GM12878 (cell line): ENCODE measurements around the gene SLC12A6. TPM values are rescaled to one million over a fixed set of nuclear protein-coding genes. Genes with fewer than 3 reads are reported as not detected.

Experiments
- ATAC-seq: fragments of 200-7000 bp; cut with Tn5 transposase; 3 replicates; pipeline ENCODE4 v1.9.1; 2020; ENCODE audit warnings: mild to moderate bottlenecking, moderate library complexity
- BruUV-seq: library from RNA; stranded (reverse); fragments of 400-500 nt; replicated peaks from 2 replicates; lab custom pipeline; 2021; lab: Mats Ljungman, UMichigan
- CTCF ChIA-PET: fragments of 300-600 bp; sonication (Branson Sonifier 250); formaldehyde crosslinking; extraction: SDS; loops from one replicate; lab custom pipeline; 2021; ENCODE audit warnings: inconsistent platforms; lab: Yijun Ruan, JAX
- POLR2A ChIA-PET: fragments of 350-600 bp; formaldehyde crosslinking; extraction: SDS; loops from one replicate; lab custom pipeline; 2021; ENCODE audit warnings: inconsistent platforms; lab: Charles Lee
- RAD21 ChIA-PET: fragments of 300-600 bp; sonication (Branson Sonifier 250); formaldehyde crosslinking; loops from one replicate; lab custom pipeline; 2023; ENCODE audit warnings: antibody characterized with exemption; ENCODE audit not compliant: unreplicated experiment; lab: Charles Lee
- SMC1A ChIA-PET: fragments of 300-600 bp; sonication (Branson Sonifier 250); formaldehyde crosslinking; loops from one replicate; lab custom pipeline; 2023; ENCODE audit not compliant: unreplicated experiment, uncharacterized antibody; lab: Charles Lee
- DNase-seq: peaks from one replicate; pipeline ENCODE4 v3.0.0-alpha.2; 2011; ENCODE audit warnings: low read depth, low spot score
- FAIRE-seq: peaks from 3 replicates; lab custom pipeline; 2011; peaks lifted over from hg19 to GRCh38; lab: Jason Lieb, UNC
- H2AFZ ChIP-seq: 2 replicates; pipeline ENCODE4 v1.6.0; 2011; ENCODE audit warnings: low read depth, low read length, control low read depth; ENCODE audit not compliant: control insufficient read depth
- H3K27ac ChIP-seq: 2 replicates; pipeline ENCODE4 v1.5.1; 2011; ENCODE audit warnings: control low read depth; ENCODE audit not compliant: control insufficient read depth, insufficient read depth
- H3K27me3 ChIP-seq, 2 experiments: replicated peaks in 1 of 2; 2 replicates each; pipeline versions ENCODE4 v1.6.0 to v1.6.1; 2011; ENCODE audit warnings: low read length in 1 of 2; ENCODE audit not compliant: control insufficient read depth in 2 of 2, insufficient read depth in 2 of 2
- H3K36me3 ChIP-seq, 2 experiments: 2 replicates each; pipeline ENCODE4 v1.5.1; 2011; ENCODE audit warnings: low read length in 1 of 2; ENCODE audit not compliant: control insufficient read depth in 2 of 2, insufficient read depth in 2 of 2
- H3K4me1 ChIP-seq: 2 replicates; pipeline ENCODE4 v1.6.1; 2011; ENCODE audit warnings: mild to moderate bottlenecking, low read length, moderate library complexity, mixed read lengths; ENCODE audit not compliant: control insufficient read depth, insufficient read depth
- H3K4me2 ChIP-seq: 2 replicates; pipeline ENCODE4 v1.6.0; 2011; ENCODE audit warnings: control low read depth; ENCODE audit not compliant: control insufficient read depth, insufficient read depth
- H3K4me3 ChIP-seq: fragments of 200-600 bp; sonication (generic); 2 replicates; pipeline ENCODE4 v1.5.1; 2016
- H3K79me2 ChIP-seq: 2 replicates; pipeline ENCODE4 v1.6.0; 2011; ENCODE audit warnings: low read length; ENCODE audit not compliant: control insufficient read depth, insufficient read depth
- H3K9ac ChIP-seq: 2 replicates; pipeline ENCODE4 v1.8.0; 2011; ENCODE audit warnings: low read length, control low read depth, mixed read lengths; ENCODE audit not compliant: control insufficient read depth, insufficient read depth
- H3K9me3 ChIP-seq: replicated peaks from 3 replicates; pipeline ENCODE4 v1.5.1; 2011; ENCODE audit warnings: mild to moderate bottlenecking, low read length; ENCODE audit not compliant: control insufficient read depth, insufficient read depth
- H4K20me1 ChIP-seq: 2 replicates; pipeline ENCODE4 v1.6.0; 2011; ENCODE audit not compliant: control insufficient read depth, insufficient read depth
- ATF7 ChIP-seq: fragments of 450-650 bp; IDR thresholded peaks from 2 replicates; pipeline ENCODE4 v1.6.1; 2016; ENCODE audit warnings: low read depth, mild to moderate bottlenecking
- BCL3 ChIP-seq: IDR thresholded peaks from 2 replicates; pipeline ENCODE4 v1.6.1; 2011; ENCODE audit warnings: borderline replicate concordance, low read depth, mild to moderate bottlenecking, moderate library complexity, low read length; ENCODE audit not compliant: insufficient read depth, poor library complexity, severe bottlenecking
- CREM ChIP-seq: IDR thresholded peaks from 2 replicates; pipeline ENCODE4 v1.6.1; 2014; ENCODE audit warnings: antibody characterized with exemption, low read depth
- EZH2 ChIP-seq: IDR thresholded peaks from 2 replicates; pipeline ENCODE4 v1.6.1; 2012; ENCODE audit warnings: low read depth, mild to moderate bottlenecking, control low read depth, inconsistent platforms, low read length, borderline replicate concordance; ENCODE audit not compliant: control insufficient read depth
- HDGF ChIP-seq: fragments of 450-650 bp; IDR thresholded peaks from 2 replicates; pipeline ENCODE4 v1.6.1; 2016; ENCODE audit warnings: antibody characterized with exemption
- KDM1A ChIP-seq: fragments of 200-600 bp; sonication (generic); IDR thresholded peaks from 2 replicates; pipeline ENCODE4 v1.6.1; 2016; ENCODE audit warnings: borderline replicate concordance
- MYB ChIP-seq: fragments of 150-350 bp; IDR thresholded peaks from 2 replicates; pipeline ENCODE4 v1.6.1; 2014; ENCODE audit warnings: mild to moderate bottlenecking, low read depth, low read length, borderline replicate concordance
- NFYB ChIP-seq: IDR thresholded peaks from 2 replicates; pipeline ENCODE4 v1.6.1; 2011; ENCODE audit warnings: low read depth, mild to moderate bottlenecking, low read length, improper control_type of control experiment, moderate library complexity; ENCODE audit not compliant: insufficient read depth
- NR2C1 ChIP-seq: fragments of 450-650 bp; IDR thresholded peaks from 2 replicates; pipeline ENCODE4 v1.6.1; 2017; ENCODE audit warnings: antibody characterized with exemption, mild to moderate bottlenecking, moderate library complexity
- NR2F1 ChIP-seq: fragments of 450-650 bp; conservative IDR thresholded peaks from 2 replicates; pipeline ENCODE4 v1.6.1; 2017; ENCODE audit warnings: mild to moderate bottlenecking
- SIX5 ChIP-seq: IDR thresholded peaks from 2 replicates; pipeline ENCODE4 v1.6.1; 2011; ENCODE audit warnings: mild to moderate bottlenecking, low read depth, low read length, moderate library complexity; ENCODE audit not compliant: severe bottlenecking
- ZBTB4 ChIP-seq: fragments of 450-650 bp; formaldehyde crosslinking; IDR thresholded peaks from 2 replicates; pipeline ENCODE4 v1.4.0; 2022; ENCODE audit warnings: mild to moderate bottlenecking, moderate library complexity
- ZNF207 ChIP-seq: fragments of 450-650 bp; IDR thresholded peaks from 2 replicates; pipeline ENCODE4 v1.6.1; 2014; ENCODE audit warnings: antibody characterized with exemption, mild to moderate bottlenecking, borderline replicate concordance
- ZNF274 ChIP-seq: IDR thresholded peaks from one replicate; pipeline ENCODE4 v1.8.0; 2011; ENCODE audit not compliant: insufficient read length, insufficient read depth
- ZNF592 ChIP-seq: fragments of 450-650 bp; IDR thresholded peaks from 2 replicates; pipeline ENCODE4 v1.6.1; 2017; ENCODE audit warnings: mild to moderate bottlenecking, moderate library complexity
- WGBS: methylation state at CpG from one replicate; pipeline ENCODE4 v1.1.6; 2016; ENCODE audit warnings: low lambda C conversion rate; ENCODE audit not compliant: insufficient replicate concordance, insufficient coverage; ENCODE audit errors: missing lambda C conversion rate; 5-methylcytosine and 5-hydroxymethylcytosine counted together
- in situ Hi-C: fragments of 300-500 bp; cut with MboI; formaldehyde crosslinking; loops from 9 replicates; pipeline ENCODE4 v1.14.3; 2018; ENCODE audit warnings: mixed read lengths
- intact Hi-C: fragments of 100-400 bp; cut with micrococcal nuclease; formaldehyde crosslinking; loops from one replicate; pipeline ENCODE4 v1.14.2; 2022; ENCODE audit not compliant: unreplicated experiment
- polyA plus RNA-seq, 11 experiments: library from polyadenylated mRNA; depleted of rRNA in 4 of 11; unstranded in 6 of 11; stranded (reverse) in 5 of 11; fragments of >200 nt; fragmentation: Nextera tagmentation in 4 of 11; fragmentation: Illumina TruSeq in 1 of 11; extraction: Ambion mirVana in 4 of 11; extraction: Trizol in 1 of 11; gene quantifications; 1 replicate in 1 of 11; 2 replicates in 10 of 11; pipeline versions ENCODE4 v1.2.1 to v1.2.3, GENCODE V29; 2011 to 2016; ENCODE audit warnings: inconsistent platforms in 2 of 11, missing spikeins in 2 of 11, low read depth in 1 of 11
- total RNA-seq, 4 experiments: library from RNA; depleted of rRNA in 3 of 4; stranded (reverse); fragments of >200 nt in 3 of 4; fragmentation: Illumina TruSeq in 1 of 4; extraction: Trizol in 1 of 4; gene quantifications; 2 replicates each; pipeline versions ENCODE4 v1.2.1 to v1.2.3, GENCODE V29; 2013 to 2021

SLC12A6 gene
- total and polyA plus RNA-seq, 10 of the 15 experiments (the other 5 are each of a cell fraction or from before 2014, with no cell fraction given): 4.7 to 94.4 (median 34.2) TPM

DNA sequence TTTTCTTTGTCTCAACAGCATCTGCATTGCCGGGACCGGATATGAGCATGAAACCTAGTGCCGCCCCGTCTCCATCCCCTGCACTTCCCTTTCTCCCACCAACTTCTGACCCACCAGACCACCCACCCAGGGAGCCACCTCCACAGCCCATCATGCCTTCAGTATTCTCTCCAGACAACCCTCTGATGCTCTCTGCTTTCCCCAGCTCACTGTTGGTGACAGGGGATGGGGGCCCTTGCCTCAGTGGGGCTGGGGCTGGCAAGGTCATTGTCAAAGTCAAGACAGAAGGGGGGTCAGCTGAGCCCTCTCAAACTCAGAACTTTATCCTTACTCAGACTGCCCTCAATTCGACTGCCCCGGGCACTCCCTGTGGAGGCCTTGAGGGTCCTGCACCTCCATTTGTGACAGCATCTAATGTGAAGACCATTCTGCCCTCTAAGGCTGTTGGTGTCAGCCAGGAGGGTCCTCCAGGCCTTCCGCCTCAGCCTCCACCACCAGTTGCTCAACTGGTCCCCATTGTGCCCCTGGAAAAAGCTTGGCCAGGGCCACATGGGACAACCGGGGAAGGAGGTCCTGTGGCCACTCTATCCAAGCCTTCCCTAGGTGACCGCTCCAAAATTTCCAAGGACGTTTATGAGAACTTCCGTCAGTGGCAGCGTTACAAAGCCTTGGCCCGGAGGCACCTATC lies 10.5 kb upstream of the SLC12A6 start:
- DNase-seq: no peak
- SMC1A ChIA-PET: no interaction called here

More for the DNA sequence above, 10.5 kb upstream of the SLC12A6 start:
- ChIA-PET CTCF (no interaction called here), POLR2A (no interaction called here), RAD21 (no interaction called here)
- Histone ChIP-seq H4K20me1 (no peaks in the 10 kb centered on the region), H3K9me3 (no peaks in the 10 kb centered on the region), H3K4me3 (no peak overlapping the region), H3K4me2 (no peak overlapping the region), H3K36me3 (no peaks in the 10 kb centered on the region), H3K27ac (no peak overlapping the region), H2AFZ (no peak overlapping the region), H3K79me2 (no peaks in the 10 kb centered on the region), H3K9ac (no peak overlapping the region), H3K4me1 (no peaks in the 10 kb centered on the region), H3K27me3 (no peaks in the 10 kb centered on the region)
- BruUV-seq: no TSS peak
- no peak for ATAC-seq
- intact Hi-C loops: no loop called here
- TF ChIP-seq CREM: no peak
- TF ChIP-seq BCL3: no peak
- no peak for TF ChIP-seq NR2C1
- TF ChIP-seq SIX5: no peak
- TF ChIP-seq NFYB: no peak
- no peak for TF ChIP-seq MYB
- no peak for TF ChIP-seq HDGF
- TF ChIP-seq ZBTB4: no peak
- TF ChIP-seq ZNF274: no peak
- TF ChIP-seq ATF7: no peak
- no peak for TF ChIP-seq ZNF207
- no peak for TF ChIP-seq EZH2
- TF ChIP-seq ZNF592: no peak
- no peak for TF ChIP-seq NR2F1
- no peak for TF ChIP-seq KDM1A
- 66% methylated on average over 13 of the region's 13 CpGs for WGBS
- in situ Hi-C loops: no loop called here
- FAIRE-seq: no peak
